IPS-15b (cell line): ENCODE results near the gene TBXAS1.
"Not testable (repeated sequence)": the region's sequence is repeated elsewhere in the genome, so short reads cannot be mapped to it uniquely, and the experiment has no call there.

Experiments used
- H3K27me3 ChIP-seq: one replicate; pipeline ENCODE4 v1.6.1; 2013; ENCODE audit warnings: low read length; ENCODE audit not compliant: control insufficient read depth, insufficient read depth
- H3K36me3 ChIP-seq: one replicate; pipeline ENCODE4 v1.6.1; 2013; ENCODE audit warnings: low read length; ENCODE audit not compliant: control insufficient read depth, insufficient read depth
- H3K4me1 ChIP-seq: one replicate; pipeline ENCODE4 v1.6.1; 2013; ENCODE audit warnings: mild to moderate bottlenecking, low read length; ENCODE audit not compliant: control insufficient read depth, insufficient read depth
- H3K4me3 ChIP-seq: one replicate; pipeline ENCODE4 v1.5.1; 2013; ENCODE audit warnings: low read depth, low read length
- H3K9ac ChIP-seq: one replicate; pipeline ENCODE4 v1.6.1; 2013; ENCODE audit warnings: low read depth, mild to moderate bottlenecking, low read length
- H3K9me3 ChIP-seq: one replicate; pipeline ENCODE4 v1.6.1; 2013; ENCODE audit warnings: mild to moderate bottlenecking, low read length; ENCODE audit not compliant: control insufficient read depth, insufficient read depth

TBXAS1 gene

DNA sequence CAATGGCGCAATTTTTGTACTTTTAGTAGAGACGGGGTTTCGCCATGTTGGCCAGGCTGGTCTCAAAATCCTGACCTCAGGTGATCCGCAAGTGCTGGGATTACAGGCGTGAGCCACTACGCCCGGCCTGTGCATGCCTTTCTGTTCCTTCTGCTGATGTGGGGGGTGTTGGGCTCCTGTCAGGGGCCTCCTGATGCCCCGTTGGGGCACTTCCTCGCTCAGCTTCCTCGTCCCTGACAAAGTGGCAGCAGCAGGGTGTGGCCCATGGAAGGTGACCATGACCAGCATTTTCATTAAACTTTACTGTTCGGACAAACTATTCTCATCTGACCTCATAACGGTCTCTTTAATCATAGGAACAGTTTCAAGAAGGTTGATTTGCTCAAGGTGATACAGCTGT is 69.4 kb downstream of the TBXAS1 start:
- H3K9me3 ChIP-seq = no peaks in the 10 kb centered on the region
- no peak overlapping the region for H3K4me3 ChIP-seq
- no peaks in the 10 kb centered on the region for H3K4me1 ChIP-seq
- H3K27me3 ChIP-seq = no peaks in the 10 kb centered on the region
- H3K36me3 ChIP-seq = no peaks in the 10 kb centered on the region
- no peak overlapping the region for H3K9ac ChIP-seq

DNA sequence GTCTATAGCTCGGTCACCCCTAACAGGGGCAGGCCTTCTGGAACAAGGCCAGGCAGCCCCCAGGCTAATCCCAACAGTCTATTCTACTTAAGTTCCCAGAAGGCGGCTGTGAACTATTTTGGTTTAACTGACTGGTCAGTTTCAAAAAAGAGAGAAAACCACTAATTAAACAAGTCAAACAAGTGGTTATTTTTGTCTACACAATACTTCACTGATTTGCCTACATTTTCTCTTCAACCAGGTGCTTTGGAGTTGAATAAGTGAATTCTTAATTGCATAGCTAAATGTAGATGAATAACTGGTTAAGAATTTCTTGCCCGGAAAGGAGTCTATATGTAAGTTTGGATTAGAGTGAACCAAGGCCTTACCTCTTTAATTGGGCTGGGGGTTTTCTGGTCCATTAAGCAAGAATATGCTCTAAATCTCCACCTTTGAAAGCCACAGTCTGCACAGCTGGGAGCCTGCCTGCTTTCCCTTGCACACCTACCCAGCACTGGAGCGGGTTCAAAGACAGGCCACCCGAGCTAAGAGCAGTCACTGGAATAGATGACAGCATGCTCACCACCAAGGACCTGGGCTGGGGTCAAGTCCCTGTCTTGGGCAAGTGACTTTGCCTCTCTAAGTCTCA is 70.4 kb downstream of the TBXAS1 start:
- no peak overlapping the region for H3K4me3 ChIP-seq
- H3K27me3 ChIP-seq = no peaks in the 10 kb centered on the region
- H3K36me3 ChIP-seq = no peaks in the 10 kb centered on the region
- no peaks in the 10 kb centered on the region for H3K9me3 ChIP-seq
- no peaks in the 10 kb centered on the region for H3K4me1 ChIP-seq
- no peak overlapping the region for H3K9ac ChIP-seq

DNA sequence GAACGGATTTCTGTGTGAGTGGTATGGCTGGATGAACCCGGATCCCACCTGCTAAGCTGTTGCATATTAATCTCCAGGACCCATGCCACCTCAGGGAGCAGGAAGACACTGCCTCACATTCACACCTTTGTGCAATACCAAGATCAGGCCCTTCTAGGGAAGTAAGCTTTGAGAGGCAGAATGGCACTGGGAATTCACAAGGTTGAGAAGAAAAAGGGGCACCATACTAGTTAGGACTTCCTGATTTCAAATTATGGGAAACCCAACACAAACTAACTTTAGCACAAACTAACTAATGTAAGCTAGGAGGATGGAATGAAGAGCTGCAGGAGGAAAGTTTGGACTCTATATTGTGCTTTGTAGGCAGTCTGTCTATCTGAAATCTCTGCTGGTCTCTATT is 71.3 kb downstream of the TBXAS1 start:
- Histone ChIP-seq H3K4me1 (no peaks in the 10 kb centered on the region), H3K9ac (no peak overlapping the region), H3K9me3 (no peaks in the 10 kb centered on the region), H3K4me3 (no peak overlapping the region), H3K36me3 (no peaks in the 10 kb centered on the region), H3K27me3 (no peaks in the 10 kb centered on the region)

DNA sequence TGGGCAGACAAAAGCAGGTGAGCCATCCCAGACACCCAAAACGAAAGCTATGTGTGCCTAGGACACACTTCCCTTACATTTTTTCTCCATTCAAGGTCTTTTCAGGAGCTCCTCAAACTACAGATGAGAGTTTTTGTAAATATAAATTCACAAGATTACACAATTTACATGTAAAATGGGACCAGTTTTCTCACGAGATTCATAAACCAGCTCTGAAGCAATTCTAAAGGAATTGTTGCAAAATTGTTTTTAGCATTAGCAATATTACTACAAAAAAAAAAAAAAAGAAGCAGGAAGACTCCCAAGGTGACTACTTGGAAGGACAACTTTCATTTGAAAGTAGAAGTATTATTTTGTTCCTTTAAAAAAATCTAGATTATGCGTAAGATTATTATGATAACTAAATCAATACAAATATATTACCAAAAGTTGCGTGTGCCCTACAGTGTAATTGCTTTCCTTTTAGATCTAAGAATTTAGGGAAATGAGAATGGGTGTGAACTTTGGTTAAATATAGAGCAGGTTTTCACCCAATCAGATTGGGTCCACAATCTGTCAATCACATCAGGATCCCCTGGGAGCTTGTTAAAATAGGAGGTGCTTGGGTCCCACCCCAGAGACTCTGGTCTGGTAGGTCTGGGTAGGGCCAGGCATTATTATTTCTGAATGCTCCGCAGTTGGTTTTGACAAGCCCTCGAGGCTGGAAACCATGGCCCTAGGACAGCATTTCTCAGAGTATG is 72.2 kb downstream of the TBXAS1 start:
- Histone ChIP-seq H3K4me3 (no peak overlapping the region), H3K9ac (no peak overlapping the region), H3K4me1 (no peaks in the 10 kb centered on the region), H3K36me3 (no peaks in the 10 kb centered on the region), H3K27me3 (no peaks in the 10 kb centered on the region), H3K9me3 (no peaks in the 10 kb centered on the region)

DNA sequence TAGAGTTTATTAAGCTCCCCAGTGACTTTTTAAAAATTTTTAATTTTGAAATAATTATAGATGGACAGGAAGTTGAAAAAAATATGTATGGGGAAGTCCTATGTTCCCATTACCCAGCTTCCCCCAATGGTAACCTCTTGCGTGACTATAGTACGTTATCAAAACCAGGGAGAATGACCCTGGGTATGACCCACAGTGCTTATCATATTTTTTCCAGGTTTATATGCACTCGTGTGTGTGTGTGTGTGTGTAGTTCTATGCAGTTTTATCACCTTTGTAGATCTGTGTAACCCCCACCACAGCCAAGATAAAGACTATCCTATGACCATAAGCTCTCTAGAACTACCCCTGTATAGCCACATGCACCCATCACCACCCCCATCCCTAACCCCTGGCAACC is 72.8 kb downstream of the TBXAS1 start:
- Histone ChIP-seq H3K36me3 (no peaks in the 10 kb centered on the region), H3K27me3 (no peaks in the 10 kb centered on the region), H3K4me3 (no peak overlapping the region), H3K9me3 (no peaks in the 10 kb centered on the region), H3K9ac (no peak overlapping the region), H3K4me1 (no peaks in the 10 kb centered on the region)

DNA sequence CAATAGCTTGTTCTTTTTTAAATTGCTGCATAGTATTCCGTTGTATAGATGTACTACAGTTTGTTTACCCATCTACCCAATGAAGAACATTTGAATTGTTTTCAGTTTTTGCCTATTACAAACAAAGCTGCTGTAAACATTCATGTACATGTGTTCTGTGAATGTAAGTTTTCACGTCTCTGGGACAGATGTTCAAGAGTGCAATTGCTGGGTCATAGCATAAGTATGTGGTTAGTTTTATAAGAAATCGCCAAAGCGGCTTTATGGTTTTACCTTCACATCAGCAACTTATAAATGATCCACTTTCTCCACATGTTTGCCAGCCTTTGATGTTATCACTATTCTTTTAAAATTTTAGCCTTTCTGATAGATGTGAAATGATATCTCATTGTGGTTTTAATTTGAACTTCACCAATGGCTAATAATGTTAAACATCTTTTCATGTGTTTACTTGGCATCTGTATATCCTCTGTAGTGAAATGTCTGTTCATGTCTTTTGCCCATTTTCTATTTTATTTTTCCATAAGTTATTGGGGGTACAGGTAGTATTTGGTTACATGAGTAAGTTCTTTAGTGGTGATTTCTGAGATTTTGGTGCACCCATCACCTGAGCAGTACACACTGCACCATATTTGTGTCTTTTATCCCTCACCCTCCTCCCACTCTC is 73.5 kb downstream of the TBXAS1 start:
- Histone ChIP-seq H3K27me3 (no peaks in the 10 kb centered on the region), H3K9ac (no peak overlapping the region), H3K4me1 (no peaks in the 10 kb centered on the region), H3K4me3 (no peak overlapping the region), H3K36me3 (no peaks in the 10 kb centered on the region), H3K9me3 (no peaks in the 10 kb centered on the region)

DNA sequence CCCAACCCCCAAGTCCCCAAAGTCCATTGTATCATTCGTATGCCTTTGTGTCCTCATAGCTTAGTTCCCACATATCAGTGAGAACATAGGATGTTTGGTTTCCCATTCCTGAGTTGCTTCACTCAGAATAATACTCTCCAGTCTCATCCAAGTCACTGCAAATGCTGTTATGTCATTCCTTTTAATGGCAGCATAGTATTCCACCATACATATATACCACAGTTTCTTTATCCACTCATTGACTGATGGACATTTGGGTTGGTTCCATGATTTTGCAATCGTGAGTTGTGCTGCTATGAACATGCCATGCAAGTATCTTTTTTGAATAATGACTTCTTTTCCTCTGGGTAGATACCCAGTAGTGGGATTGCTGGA is 74.0 kb downstream of the TBXAS1 start:
- not testable (repeated sequence) for H3K9me3 ChIP-seq, H3K4me1 ChIP-seq, H3K9ac ChIP-seq, H3K27me3 ChIP-seq, H3K36me3 ChIP-seq, H3K4me3 ChIP-seq

DNA sequence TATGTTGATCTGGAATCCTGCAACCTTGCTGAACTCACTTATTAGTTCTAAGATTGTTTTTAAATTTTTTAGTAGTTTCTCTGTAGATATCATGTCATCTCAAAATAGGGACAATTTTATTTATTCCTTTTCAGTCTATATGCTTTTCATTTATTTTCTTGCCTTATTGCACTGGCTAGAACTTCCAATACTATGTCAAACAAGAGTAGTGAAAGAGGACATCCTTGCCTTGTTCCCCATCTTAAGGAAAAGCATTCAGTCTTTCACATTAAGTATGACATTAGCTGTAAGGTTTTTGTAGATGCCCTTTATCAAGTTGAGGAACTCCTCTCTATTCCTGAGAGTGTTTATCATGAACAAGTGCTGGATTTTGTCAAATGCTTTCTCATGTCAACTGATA is 77.8 kb downstream of the TBXAS1 start:
- Histone ChIP-seq H3K27me3 (no peaks in the 10 kb centered on the region), H3K4me3 (no peak overlapping the region), H3K4me1 (no peaks in the 10 kb centered on the region), H3K9me3 (no peaks in the 10 kb centered on the region), H3K9ac (no peak overlapping the region), H3K36me3 (no peaks in the 10 kb centered on the region)

DNA sequence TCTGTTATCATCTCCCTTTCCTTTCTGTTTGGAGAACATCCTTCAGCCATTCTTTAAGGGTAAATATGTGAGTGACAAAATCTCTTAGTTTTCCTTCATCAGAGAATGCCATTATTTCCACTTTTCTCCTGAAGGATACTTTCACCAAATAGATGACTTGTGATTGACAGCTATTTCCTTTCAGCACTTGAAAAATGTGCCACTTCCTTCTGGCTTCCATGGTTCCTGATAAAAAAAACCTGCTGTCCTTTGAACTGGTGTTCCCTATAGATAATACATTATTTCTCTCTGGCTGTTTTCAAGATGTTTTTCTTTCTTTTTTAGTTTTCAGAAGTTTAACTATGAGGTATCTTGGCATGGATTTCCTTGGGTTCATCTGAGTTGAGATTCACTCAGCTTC is 79.7 kb downstream of the TBXAS1 start:
- Histone ChIP-seq H3K4me1 (no peaks in the 10 kb centered on the region), H3K27me3 (no peaks in the 10 kb centered on the region), H3K9ac (no peak overlapping the region), H3K36me3 (no peaks in the 10 kb centered on the region), H3K4me3 (no peak overlapping the region), H3K9me3 (no peaks in the 10 kb centered on the region)

DNA sequence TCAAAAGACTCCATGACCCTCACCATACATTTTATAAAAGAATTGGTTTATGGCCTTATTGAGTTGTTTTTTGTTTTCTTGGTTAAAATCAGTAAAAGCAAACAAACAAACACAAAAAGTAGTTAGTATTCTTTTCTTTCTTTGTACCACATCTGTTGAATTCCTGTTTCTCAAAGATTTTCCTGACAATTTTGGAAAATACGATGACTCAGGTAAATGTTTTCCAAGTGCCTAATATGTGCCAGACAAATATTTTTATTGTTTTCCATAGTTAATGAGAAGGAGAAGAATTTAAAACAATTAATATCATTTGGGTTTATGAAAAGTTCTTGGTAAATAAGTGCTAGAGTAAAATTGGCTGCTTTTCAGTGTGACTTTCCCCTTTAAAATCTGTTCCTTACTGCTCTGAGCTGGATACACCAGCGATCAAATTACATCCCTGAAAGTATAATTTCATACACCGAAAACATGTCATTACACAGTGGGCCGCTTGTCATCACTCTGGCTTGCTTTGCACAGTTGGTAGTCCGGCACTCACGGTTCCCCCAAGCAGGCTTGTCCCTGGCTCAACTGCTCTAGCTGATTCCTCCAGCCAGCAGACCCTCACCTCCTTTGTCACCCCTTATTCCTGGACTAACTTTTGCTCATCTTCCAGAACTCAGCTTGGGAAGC is 80.5 kb downstream of the TBXAS1 start:
- H3K9ac ChIP-seq = no peak overlapping the region
- no peaks in the 10 kb centered on the region for H3K27me3 ChIP-seq
- H3K36me3 ChIP-seq = no peaks in the 10 kb centered on the region
- H3K4me3 ChIP-seq = no peak overlapping the region
- H3K9me3 ChIP-seq = no peaks in the 10 kb centered on the region
- no peaks in the 10 kb centered on the region for H3K4me1 ChIP-seq

DNA sequence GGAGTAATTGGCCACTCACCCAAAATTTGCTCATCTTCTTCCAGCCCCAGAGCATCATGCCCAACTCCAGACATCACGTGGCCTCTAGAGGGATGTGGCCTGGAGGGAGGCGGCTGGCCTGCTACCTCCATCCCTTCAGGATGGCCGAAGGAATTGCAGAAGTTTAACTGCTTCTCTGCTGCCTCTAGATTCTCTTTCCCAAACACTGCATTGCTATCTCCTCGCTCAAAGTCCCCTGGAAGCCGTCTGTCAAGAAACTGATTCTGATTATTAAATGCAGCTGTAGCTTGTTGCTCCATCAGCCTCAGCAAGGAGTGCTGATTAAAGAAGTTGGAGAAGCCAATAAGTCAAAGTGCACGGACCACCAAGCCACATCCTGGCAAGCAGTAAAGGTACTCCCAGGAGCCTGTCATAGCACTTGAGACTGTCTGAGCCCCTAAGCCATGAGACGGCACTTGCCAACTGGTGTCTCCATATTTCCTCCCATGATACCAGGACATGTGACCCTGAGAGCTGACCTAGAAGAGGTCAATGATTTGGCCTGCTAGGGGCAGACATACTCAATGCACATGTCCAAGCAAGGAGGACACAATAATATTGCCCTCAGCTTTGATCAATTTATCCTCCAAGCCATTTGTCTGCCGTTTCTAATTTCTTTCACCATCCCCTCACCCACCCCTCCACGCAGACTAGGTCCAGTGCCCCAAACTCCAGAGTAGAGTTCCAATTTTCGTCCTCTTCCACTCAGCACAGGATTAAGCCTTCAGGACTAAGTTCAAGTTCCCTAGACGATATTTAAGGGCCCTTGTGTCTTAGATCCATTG is 84.2 kb downstream of the TBXAS1 start:
- Histone ChIP-seq H3K4me3 (no peak overlapping the region), H3K9me3 (no peaks in the 10 kb centered on the region), H3K9ac (no peak overlapping the region), H3K36me3 (no peaks in the 10 kb centered on the region), H3K4me1 (no peaks in the 10 kb centered on the region), H3K27me3 (no peaks in the 10 kb centered on the region)
